Fibroblast of lung (primary cell): Measurements from ENCODE around the gene SLC30A7.

Experiments used
- EZH2 ChIP-seq: IDR thresholded peaks from 2 replicates; pipeline ENCODE4 v1.5.1; 2012; ENCODE audit warnings: low read length, control low read depth, mild to moderate bottlenecking; ENCODE audit errors: missing control alignments
- TF ChIP-seq, protein P1 (sequence below), 2 donors: IDR thresholded peaks in 1 of 2; conservative IDR thresholded peaks in 1 of 2; 1 replicate in 1 of 2; 2 replicates in 1 of 2; pipeline ENCODE4 v1.5.1; 2011 to 2012; ENCODE audit warnings: low read length in 2 of 2, control low read depth in 1 of 2, inconsistent platforms in 1 of 2, low read depth in 1 of 2, mild to moderate bottlenecking in 1 of 2

- TF ChIP-seq, protein P1, sequence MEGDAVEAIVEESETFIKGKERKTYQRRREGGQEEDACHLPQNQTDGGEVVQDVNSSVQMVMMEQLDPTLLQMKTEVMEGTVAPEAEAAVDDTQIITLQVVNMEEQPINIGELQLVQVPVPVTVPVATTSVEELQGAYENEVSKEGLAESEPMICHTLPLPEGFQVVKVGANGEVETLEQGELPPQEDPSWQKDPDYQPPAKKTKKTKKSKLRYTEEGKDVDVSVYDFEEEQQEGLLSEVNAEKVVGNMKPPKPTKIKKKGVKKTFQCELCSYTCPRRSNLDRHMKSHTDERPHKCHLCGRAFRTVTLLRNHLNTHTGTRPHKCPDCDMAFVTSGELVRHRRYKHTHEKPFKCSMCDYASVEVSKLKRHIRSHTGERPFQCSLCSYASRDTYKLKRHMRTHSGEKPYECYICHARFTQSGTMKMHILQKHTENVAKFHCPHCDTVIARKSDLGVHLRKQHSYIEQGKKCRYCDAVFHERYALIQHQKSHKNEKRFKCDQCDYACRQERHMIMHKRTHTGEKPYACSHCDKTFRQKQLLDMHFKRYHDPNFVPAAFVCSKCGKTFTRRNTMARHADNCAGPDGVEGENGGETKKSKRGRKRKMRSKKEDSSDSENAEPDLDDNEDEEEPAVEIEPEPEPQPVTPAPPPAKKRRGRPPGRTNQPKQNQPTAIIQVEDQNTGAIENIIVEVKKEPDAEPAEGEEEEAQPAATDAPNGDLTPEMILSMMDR (conservative IDR thresholded peaks at IDR 0.05 in 1 of 2, IDR thresholded peaks at IDR 0.05 in 1 of 2; ENCODE audit: low read depth in 1 of 2, low read length in 2 of 2), result peak in 1 of 2 donors; percentile 8
- no peak for TF ChIP-seq EZH2
Measured at GRCh38 chr1:100928128-100928527, 32.2 kb downstream of the SLC30A7 start.
